Measurements from ENCODE around the gene CCNI2. TPM values are rescaled to one million over a fixed set of nuclear protein-coding genes. Genes with fewer than 3 reads are reported as not detected.

Gene CCNI2
- total RNA-seq, 1 experiment from 2014 or later: not detected

DNA sequence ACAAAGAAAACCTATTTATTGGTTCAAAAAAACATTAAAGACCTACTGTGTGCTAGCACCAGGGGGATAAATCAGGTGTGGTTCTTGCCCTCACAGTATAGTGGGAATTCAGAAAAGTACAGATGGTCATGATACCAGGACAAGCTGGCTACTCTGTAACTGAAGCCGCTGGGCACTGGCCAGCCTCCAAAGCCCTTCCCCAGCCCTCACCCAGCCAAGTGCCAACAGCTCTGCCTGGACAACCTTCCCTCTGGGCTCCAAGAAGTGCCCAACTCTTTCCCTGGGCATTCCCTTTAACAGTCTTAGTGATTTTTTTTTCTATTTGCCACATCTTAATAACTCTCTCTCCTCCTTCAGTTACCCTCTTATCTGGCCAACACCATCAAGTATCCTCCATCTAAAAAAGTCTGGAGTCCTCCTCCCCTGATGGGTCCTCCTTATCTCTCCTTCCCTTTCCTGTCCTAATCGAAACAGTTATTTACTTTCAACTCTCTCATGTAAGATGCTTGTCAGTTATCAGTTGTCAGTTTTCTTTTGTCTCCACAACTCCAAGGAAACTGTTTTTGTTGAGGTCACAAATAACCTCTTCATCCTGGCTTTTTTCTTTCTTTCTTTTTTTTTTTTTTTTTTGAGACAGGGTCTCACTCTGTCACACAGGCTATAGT is 43.1 kb downstream of the CCNI2 start:
- intact Hi-C loops (cut with micrococcal nuclease; ENCODE audit: unreplicated experiment): no loop called here
- Histone ChIP-seq H3K4me3 (ENCODE audit: low read depth, low read length, poor library complexity, severe bottlenecking) (no peak overlapping the region), H3K27me3 (replicated peaks; ENCODE audit: insufficient read depth, low read depth, low read length, poor library complexity) (no peaks in the 10 kb centered on the region), H3K27ac (ENCODE audit: low read depth, low read length, poor library complexity, severe bottlenecking) (no peak overlapping the region), H3K9me3 (ENCODE audit: low read depth, low read length, poor library complexity, severe bottlenecking) (no peaks in the 10 kb centered on the region), H3K4me1 (ENCODE audit: insufficient read depth, low read length, poor library complexity, severe bottlenecking) (no peaks in the 10 kb centered on the region), H3K36me3 (ENCODE audit: insufficient read depth, low read length, poor library complexity, severe bottlenecking) (no peaks in the 10 kb centered on the region)
- TF ChIP-seq EZH2 (IDR thresholded peaks at IDR 0.05; ENCODE audit: borderline replicate concordance, low read depth, low read length, poor library complexity, severe bottlenecking) (no peak), CTCF (conservative IDR thresholded peaks at IDR 0.05; ENCODE audit: low read depth, low read length) (no peak)
- no TSS peak for BruUV-seq (replicated peaks)
- ChIA-PET CTCF (no interaction called here), POLR2A (ENCODE audit: low non-redundant PET) (no interaction called here)
- DNase-seq (ENCODE audit: low spot score): no peak

- Histone ChIP-seq H3K9me3 (ENCODE audit: low read depth, low read length, poor library complexity, severe bottlenecking) (no peaks in the 10 kb centered on the region), H3K27me3 (replicated peaks; ENCODE audit: insufficient read depth, low read depth, low read length, poor library complexity) (no peaks in the 10 kb centered on the region), H3K27ac (ENCODE audit: low read depth, low read length, poor library complexity, severe bottlenecking) (no peak overlapping the region), H3K4me1 (ENCODE audit: insufficient read depth, low read length, poor library complexity, severe bottlenecking) (no peaks in the 10 kb centered on the region), H3K4me3 (ENCODE audit: low read depth, low read length, poor library complexity, severe bottlenecking) (no peak overlapping the region), H3K36me3 (ENCODE audit: insufficient read depth, low read length, poor library complexity, severe bottlenecking) (no peaks in the 10 kb centered on the region)
- TF ChIP-seq CTCF (conservative IDR thresholded peaks at IDR 0.05; ENCODE audit: low read depth, low read length) (no peak), EZH2 (IDR thresholded peaks at IDR 0.05; ENCODE audit: borderline replicate concordance, low read depth, low read length, poor library complexity, severe bottlenecking) (no peak)
- no peak for DNase-seq (ENCODE audit: low spot score)
- intact Hi-C loops (cut with micrococcal nuclease; ENCODE audit: unreplicated experiment): no loop called here
- POLR2A ChIA-PET (ENCODE audit: low non-redundant PET): no interaction called here
- CTCF ChIA-PET: no interaction called here
- BruUV-seq (replicated peaks): no TSS peak
Measured at GRCh38 chr5:132791026-132791425, 43.8 kb downstream of the CCNI2 start.

DNA sequence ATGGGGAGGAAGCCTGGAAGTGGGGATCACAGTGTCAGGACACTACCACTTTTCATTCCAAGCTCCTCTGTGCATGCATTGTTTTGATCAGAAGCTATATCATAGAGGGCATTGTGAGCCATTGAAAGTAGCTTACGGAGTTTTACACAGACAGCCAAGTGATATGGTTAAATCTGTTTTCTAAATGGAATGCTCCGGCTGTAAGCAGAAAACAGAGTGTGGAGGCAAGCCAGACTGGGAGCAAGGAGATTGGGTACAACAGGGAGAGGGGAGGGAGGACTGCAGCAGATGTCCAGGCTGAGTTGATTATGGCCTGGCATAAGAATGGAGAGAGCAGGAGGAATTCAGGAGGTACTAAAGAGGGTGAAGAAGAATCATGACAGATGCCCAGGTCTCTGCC is 50.4 kb downstream of the CCNI2 start:
- no TSS peak for BruUV-seq (replicated peaks)
- Histone ChIP-seq H3K36me3 (ENCODE audit: insufficient read depth, low read length, poor library complexity, severe bottlenecking) (no peaks in the 10 kb centered on the region), H3K9me3 (ENCODE audit: low read depth, low read length, poor library complexity, severe bottlenecking) (no peaks in the 10 kb centered on the region), H3K27me3 (replicated peaks; ENCODE audit: insufficient read depth, low read depth, low read length, poor library complexity) (peaks cover 4% of the 10 kb centered on the region), H3K4me3 (ENCODE audit: low read depth, low read length, poor library complexity, severe bottlenecking) (no peak overlapping the region), H3K4me1 (ENCODE audit: insufficient read depth, low read length, poor library complexity, severe bottlenecking) (no peaks in the 10 kb centered on the region), H3K27ac (ENCODE audit: low read depth, low read length, poor library complexity, severe bottlenecking) (no peak overlapping the region)
- POLR2A ChIA-PET (ENCODE audit: low non-redundant PET): no interaction called here
- intact Hi-C loops (cut with micrococcal nuclease; ENCODE audit: unreplicated experiment): no loop called here
- no peak for TF ChIP-seq CTCF (conservative IDR thresholded peaks at IDR 0.05; ENCODE audit: low read depth, low read length)
- TF ChIP-seq EZH2 (IDR thresholded peaks at IDR 0.05; ENCODE audit: borderline replicate concordance, low read depth, low read length, poor library complexity, severe bottlenecking): no peak
- no peak for DNase-seq (ENCODE audit: low spot score)
- CTCF ChIA-PET: interaction anchor here (0.7 kb wide), 1 partner anchor 43 kb away, joined by 6 read pairs; no protein-coding TSS in a partner anchor
